GM23338 (cell line): ENCODE results near the gene TMUB1.

Experiments
- CREB1 ChIP-seq: fragments of 250-450 bp; sonication (Bioruptor Pico); IDR thresholded peaks from 2 replicates; pipeline ENCODE4 v1.5.0; 2020; ENCODE audit warnings: low read depth, mild to moderate bottlenecking, moderate library complexity
- CTCF ChIP-seq, 2 experiments: fragments of 200-600 bp in 1 of 2; sonication (generic) in 1 of 2; conservative IDR thresholded peaks; 2 replicates each; pipeline versions ENCODE4 v1.5.1 to v1.6.1; 2016 to 2017; ENCODE audit warnings: antibody characterized with exemption in 2 of 2, low read depth in 2 of 2, mild to moderate bottlenecking in 2 of 2, moderate library complexity in 1 of 2
- EZH2 ChIP-seq: fragments of 200-600 bp; sonication (generic); IDR thresholded peaks from one replicate; pipeline ENCODE4 v1.8.0; 2017; ENCODE audit warnings: antibody characterized with exemption, mild to moderate bottlenecking, low read depth; ENCODE audit not compliant: unreplicated experiment
- EZH2phosphoT487 ChIP-seq: fragments of 200-600 bp; sonication (generic); IDR thresholded peaks from one replicate; pipeline ENCODE4 v1.8.1; 2018; ENCODE audit warnings: antibody characterized with exemption; ENCODE audit not compliant: unreplicated experiment
- JUNB ChIP-seq: IDR thresholded peaks from one replicate; pipeline ENCODE4 v1.6.1; 2016; ENCODE audit warnings: antibody characterized with exemption; ENCODE audit not compliant: unreplicated experiment
- POLR2AphosphoS5 ChIP-seq: IDR thresholded peaks from 2 replicates; pipeline ENCODE4 v1.6.1; 2016; ENCODE audit warnings: antibody characterized with exemption, low read depth
- TF ChIP-seq, protein P1 (sequence below): IDR thresholded peaks from 2 replicates; pipeline ENCODE4 v1.6.1; 2016; ENCODE audit warnings: antibody characterized with exemption

DNA sequence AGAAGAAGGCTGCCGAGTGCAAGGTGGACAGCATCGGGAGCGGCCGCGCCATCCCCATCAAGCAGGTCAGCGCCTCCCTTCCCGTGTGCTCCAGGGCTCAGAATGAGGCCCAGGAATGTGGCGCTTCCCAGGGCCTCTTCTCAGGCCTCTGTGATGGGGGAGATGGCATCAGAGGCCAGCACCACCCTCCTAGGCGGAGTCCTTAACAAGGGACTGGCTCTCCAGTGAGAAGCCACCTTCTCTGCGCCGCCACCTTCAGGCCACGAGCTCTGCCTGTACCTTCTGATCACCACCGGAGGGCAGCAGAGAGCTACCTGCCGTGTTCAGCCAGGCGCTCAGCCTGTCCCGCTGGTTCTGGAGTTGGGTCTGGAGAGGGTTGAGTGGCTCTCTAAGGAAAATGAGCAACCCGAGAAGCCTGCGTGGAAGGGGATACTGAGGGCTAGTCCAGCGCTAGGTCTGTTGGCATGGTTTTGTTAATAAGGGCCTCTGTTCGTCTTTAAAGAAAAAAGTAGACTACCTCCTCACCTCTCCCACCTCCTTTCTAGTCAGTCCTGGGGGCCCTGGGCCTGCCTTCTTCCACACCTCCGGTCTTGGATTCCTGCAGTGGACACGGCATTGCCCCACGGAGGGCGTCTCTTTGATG lies 40.6 kb upstream of the TMUB1 start:
- no peak for TF ChIP-seq POLR2AphosphoS5
- TF ChIP-seq CTCF (conservative IDR thresholded peaks at IDR 0.05; ENCODE audit: low read depth in 2 of 2): peak; percentile 93 to 100
- TF ChIP-seq EZH2: no peak
- TF ChIP-seq EZH2phosphoT487: no peak
- no peak for TF ChIP-seq CREB1 (CRISPR knock-in tag)
- TF ChIP-seq, protein P1, sequence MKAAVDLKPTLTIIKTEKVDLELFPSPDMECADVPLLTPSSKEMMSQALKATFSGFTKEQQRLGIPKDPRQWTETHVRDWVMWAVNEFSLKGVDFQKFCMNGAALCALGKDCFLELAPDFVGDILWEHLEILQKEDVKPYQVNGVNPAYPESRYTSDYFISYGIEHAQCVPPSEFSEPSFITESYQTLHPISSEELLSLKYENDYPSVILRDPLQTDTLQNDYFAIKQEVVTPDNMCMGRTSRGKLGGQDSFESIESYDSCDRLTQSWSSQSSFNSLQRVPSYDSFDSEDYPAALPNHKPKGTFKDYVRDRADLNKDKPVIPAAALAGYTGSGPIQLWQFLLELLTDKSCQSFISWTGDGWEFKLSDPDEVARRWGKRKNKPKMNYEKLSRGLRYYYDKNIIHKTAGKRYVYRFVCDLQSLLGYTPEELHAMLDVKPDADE: no peak
- TF ChIP-seq JUNB: no peak
